WTC11 (cell line): ENCODE measurements around the gene CTXN1. TPM values are rescaled to one million over a fixed set of nuclear protein-coding genes. Genes with fewer than 3 reads are reported as not detected.

Experiments
- ATAC-seq: fragments of 200-7000 bp; cut with Tn5 transposase; 2 replicates; pipeline ENCODE4 v1.10.0; 2021; ENCODE audit warnings: mild to moderate bottlenecking, moderate library complexity
- CTCF ChIA-PET: fragments of 300-600 bp; sonication (Branson Sonifier 250); formaldehyde crosslinking; loops from one replicate; lab custom pipeline; 2021; ENCODE audit warnings: antibody characterized with exemption; lab: Charles Lee
- POLR2A ChIA-PET: fragments of 350-600 bp; sonication (Branson Sonifier 250); formaldehyde crosslinking; loops from one replicate; lab custom pipeline; 2021; ENCODE audit warnings: antibody characterized with exemption; lab: Charles Lee
- DNase-seq: peaks from one replicate; pipeline ENCODE4 v3.0.0; 2021; ENCODE audit warnings: low spot score
- H3K27ac Mint-ChIP-seq: 2 replicates; pipeline ENCODE4 v1.8.0; 2021; ENCODE audit warnings: mixed read lengths
- H3K27me3 Mint-ChIP-seq: 2 replicates; pipeline ENCODE4 v1.8.0; 2021; ENCODE audit warnings: low read depth, mild to moderate bottlenecking, moderate library complexity, mixed read lengths
- H3K36me3 Mint-ChIP-seq: 2 replicates; pipeline ENCODE4 v1.8.0; 2021; ENCODE audit warnings: mixed read lengths
- H3K4me1 Mint-ChIP-seq: 2 replicates; pipeline ENCODE4 v1.8.0; 2022; ENCODE audit warnings: mixed read lengths
- H3K4me3 Mint-ChIP-seq: 2 replicates; pipeline ENCODE4 v1.8.0; 2021; ENCODE audit warnings: mild to moderate bottlenecking, moderate library complexity, mixed read lengths
- H3K9me3 Mint-ChIP-seq: 2 replicates; pipeline ENCODE4 v1.8.0; 2021; ENCODE audit warnings: mixed read lengths
- FOXK1 ChIP-seq: sonication (generic); formaldehyde crosslinking; IDR thresholded peaks from 2 replicates; pipeline ENCODE4 v1.8.0; 2022; ENCODE audit warnings: mild to moderate bottlenecking, moderate library complexity, missing genetic modification reagents
- KAT7 ChIP-seq: sonication (generic); formaldehyde crosslinking; IDR thresholded peaks from 2 replicates; pipeline ENCODE4 v1.8.1; 2023; ENCODE audit warnings: missing genetic modification reagents, mild to moderate bottlenecking, borderline replicate concordance
- ZNF671 ChIP-seq: fragments of 250-450 bp; sonication (Bioruptor Pico); IDR thresholded peaks from 2 replicates; pipeline ENCODE4 v1.8.0; 2021; ENCODE audit warnings: mild to moderate bottlenecking
- total RNA-seq: library from RNA; stranded (reverse); gene quantifications from 3 replicates; pipeline ENCODE4 v1.2.3, GENCODE V29; 2021
- TF ChIP-seq, protein P1 (sequence below): sonication (generic); formaldehyde crosslinking; IDR thresholded peaks from 2 replicates; pipeline ENCODE4 v1.8.1; 2023; ENCODE audit warnings: mild to moderate bottlenecking, missing genetic modification reagents
- TF ChIP-seq, protein P2 (sequence below): fragments of 250-450 bp; sonication (Bioruptor Pico); IDR thresholded peaks from 2 replicates; pipeline ENCODE4 v1.8.0; 2021; ENCODE audit warnings: mild to moderate bottlenecking

CTXN1 gene
- total RNA-seq, 1 experiment from 2014 or later = 48.2 TPM

DNA sequence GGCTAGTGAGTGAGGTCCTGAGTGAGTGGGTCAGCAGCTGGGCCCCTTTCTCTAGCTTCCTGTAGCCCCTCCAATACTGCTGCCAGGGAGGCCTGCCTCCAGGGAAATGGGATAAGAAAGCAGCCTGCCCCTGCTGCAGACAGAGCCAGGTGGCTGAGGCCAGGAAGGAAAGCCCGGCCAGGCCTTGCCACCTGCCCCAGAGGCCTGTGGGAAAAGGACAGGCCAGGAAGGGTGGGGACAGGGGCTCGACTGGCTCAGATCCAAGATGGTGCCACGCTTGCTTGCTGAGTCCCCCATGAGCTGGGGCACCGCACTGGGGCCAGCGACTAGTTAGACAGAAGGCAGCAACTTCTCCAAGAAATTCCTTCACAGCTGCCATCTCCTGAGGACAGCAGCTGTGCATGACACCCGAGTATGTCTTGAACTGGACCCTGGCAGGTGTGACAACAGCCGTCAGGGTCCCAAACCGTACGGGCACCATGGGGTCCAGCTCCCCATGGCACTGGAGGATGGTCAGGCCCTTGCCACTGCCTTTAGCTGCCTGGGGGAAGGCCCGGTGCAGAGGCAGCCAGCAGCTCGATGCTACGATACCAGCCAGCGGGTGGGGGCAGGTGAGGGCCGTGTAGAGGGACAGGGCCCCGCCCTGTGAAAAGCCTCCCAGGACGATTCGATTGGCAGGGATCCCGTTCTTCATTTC is 46.7 kb downstream of the CTXN1 start (continued):
- TF ChIP-seq, protein P1, sequence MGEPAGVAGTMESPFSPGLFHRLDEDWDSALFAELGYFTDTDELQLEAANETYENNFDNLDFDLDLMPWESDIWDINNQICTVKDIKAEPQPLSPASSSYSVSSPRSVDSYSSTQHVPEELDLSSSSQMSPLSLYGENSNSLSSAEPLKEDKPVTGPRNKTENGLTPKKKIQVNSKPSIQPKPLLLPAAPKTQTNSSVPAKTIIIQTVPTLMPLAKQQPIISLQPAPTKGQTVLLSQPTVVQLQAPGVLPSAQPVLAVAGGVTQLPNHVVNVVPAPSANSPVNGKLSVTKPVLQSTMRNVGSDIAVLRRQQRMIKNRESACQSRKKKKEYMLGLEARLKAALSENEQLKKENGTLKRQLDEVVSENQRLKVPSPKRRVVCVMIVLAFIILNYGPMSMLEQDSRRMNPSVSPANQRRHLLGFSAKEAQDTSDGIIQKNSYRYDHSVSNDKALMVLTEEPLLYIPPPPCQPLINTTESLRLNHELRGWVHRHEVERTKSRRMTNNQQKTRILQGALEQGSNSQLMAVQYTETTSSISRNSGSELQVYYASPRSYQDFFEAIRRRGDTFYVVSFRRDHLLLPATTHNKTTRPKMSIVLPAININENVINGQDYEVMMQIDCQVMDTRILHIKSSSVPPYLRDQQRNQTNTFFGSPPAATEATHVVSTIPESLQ = no peak

DNA sequence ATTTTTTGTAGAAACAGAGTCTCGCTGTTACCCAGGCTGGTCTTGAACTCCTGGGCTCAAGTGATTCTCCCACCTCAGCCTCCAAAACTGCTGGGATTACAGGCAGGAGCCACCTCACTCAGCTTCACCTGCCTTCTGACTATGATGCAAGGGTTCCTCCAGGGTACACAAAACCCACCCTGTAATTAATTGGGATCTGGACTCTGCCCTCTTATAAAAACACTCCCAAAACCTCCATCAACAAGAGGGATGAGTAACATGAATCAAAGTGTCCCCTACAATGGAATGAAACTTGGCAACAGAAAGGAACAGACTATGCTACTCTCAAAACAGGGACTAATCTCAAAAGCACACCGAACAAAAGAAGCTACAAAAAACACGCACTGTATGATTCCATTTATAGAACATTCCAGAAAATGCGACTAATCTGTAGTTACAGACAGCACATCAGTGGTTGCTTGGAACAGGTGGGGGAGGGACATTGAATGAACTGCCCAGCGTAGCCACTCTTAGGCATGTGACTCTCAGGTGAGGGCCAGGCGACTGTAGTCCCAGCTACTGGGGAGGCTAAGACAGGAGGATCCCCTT is 48.6 kb downstream of the CTXN1 start:
- POLR2A ChIA-PET = no interaction called here
- TF ChIP-seq, protein P2, sequence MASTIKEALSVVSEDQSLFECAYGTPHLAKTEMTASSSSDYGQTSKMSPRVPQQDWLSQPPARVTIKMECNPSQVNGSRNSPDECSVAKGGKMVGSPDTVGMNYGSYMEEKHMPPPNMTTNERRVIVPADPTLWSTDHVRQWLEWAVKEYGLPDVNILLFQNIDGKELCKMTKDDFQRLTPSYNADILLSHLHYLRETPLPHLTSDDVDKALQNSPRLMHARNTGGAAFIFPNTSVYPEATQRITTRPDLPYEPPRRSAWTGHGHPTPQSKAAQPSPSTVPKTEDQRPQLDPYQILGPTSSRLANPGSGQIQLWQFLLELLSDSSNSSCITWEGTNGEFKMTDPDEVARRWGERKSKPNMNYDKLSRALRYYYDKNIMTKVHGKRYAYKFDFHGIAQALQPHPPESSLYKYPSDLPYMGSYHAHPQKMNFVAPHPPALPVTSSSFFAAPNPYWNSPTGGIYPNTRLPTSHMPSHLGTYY (CRISPR knock-in tag) = no peak
- no peak for TF ChIP-seq ZNF671 (CRISPR knock-in tag)
- no peak for TF ChIP-seq FOXK1
- ATAC-seq (no peak), DNase-seq (no peak)
- H3K27me3 Mint-ChIP-seq = peaks cover 37% of the 10 kb centered on the region
- H3K4me1 Mint-ChIP-seq = peaks cover 3% of the 10 kb centered on the region; the same call in 1 of the 2 replicates
- peaks cover 6% of the 10 kb centered on the region for H3K9me3 Mint-ChIP-seq
- no peaks in the 10 kb centered on the region for H3K36me3 Mint-ChIP-seq
- CTCF ChIA-PET = interaction anchor here (1.4 to 3.4 kb wide), 3 partner anchors 14 to 309 kb away, joined by 5 to 19 read pairs (median 6); no protein-coding TSS in a partner anchor
- no peak overlapping the region for H3K27ac Mint-ChIP-seq
- H3K4me3 Mint-ChIP-seq = no peak overlapping the region

DNA sequence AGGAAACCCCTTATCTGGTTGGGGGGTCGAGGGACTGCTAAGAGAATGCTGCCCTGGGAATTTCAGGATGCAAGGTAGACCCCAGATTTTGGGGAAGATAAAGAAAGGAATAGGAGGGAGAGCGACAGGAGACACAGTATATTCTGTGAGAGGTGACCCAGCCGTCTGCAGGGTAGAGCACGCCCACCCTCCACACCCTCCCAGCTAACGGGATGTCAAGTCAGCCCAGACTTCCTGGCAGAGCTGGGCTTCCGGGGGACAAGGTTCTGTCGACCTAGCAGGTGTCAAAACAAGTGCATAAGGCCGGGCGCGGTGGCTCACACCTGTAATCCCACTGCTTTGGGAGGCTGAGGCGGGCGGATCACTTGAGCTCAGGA is 51.0 kb downstream of the CTXN1 start:
- H3K27ac Mint-ChIP-seq = no peak overlapping the region
- ChIA-PET CTCF (interaction anchor here (0.6 to 3.4 kb wide), 12 partner anchors 9 to 307 kb away, joined by 3 to 19 read pairs (median 4); partner anchors contain the start of genes LRRC8E and MAP2K7), POLR2A (interaction anchor here (0.9 to 1.0 kb wide), 3 partner anchors 12 to 47 kb away, joined by 3 read pairs; partner anchors contain the start of gene SNAPC2)
- no peaks in the 10 kb centered on the region for H3K36me3 Mint-ChIP-seq
- H3K4me1 Mint-ChIP-seq = peaks cover 19% of the 10 kb centered on the region
- ATAC-seq (no peak), DNase-seq (peak; percentile 35)
- no peaks in the 10 kb centered on the region for H3K9me3 Mint-ChIP-seq
- H3K27me3 Mint-ChIP-seq = peaks cover 36% of the 10 kb centered on the region
- no peak for TF ChIP-seq KAT7 (CRISPR knock-in tag)
- TF ChIP-seq, all 79 proteins: peak for 0
- H3K4me3 Mint-ChIP-seq = peak overlapping the region; percentile 73

Other genes with a start within 250 kb of the CTXN1 start
- not detected in 3 replicates for gene MCEMP1, start 249.0 kb downstream of the CTXN1 start, total RNA-seq
- 122 to 127 TPM (median 124 TPM) in 3 replicates for gene TRAPPC5, start 245.3 kb downstream of the CTXN1 start, total RNA-seq
- gene FCER2, start 224.0 kb downstream of the CTXN1 start, total RNA-seq = 0.37 to 0.48 TPM (median 0.46 TPM) in 3 replicates
- gene CLEC4G, start 194.0 kb downstream of the CTXN1 start, total RNA-seq = 0.55 to 0.66 TPM (median 0.62 TPM) in 3 replicates
- gene CD209, start 178.6 kb downstream of the CTXN1 start, total RNA-seq = 0.09 to 0.44 TPM in 2 of 3 replicates, not detected in the other
- not detected in 3 replicates for gene CLEC4M, start 162.9 kb downstream of the CTXN1 start, total RNA-seq
- 10.5 to 13.7 TPM (median 13.6 TPM) in 3 replicates for gene EVI5L, start 95.9 kb downstream of the CTXN1 start, total RNA-seq
- 21.9 to 34.3 TPM (median 31.0 TPM) in 3 replicates for gene PRR36, start 51.7 kb downstream of the CTXN1 start, total RNA-seq
- gene LRRC8E, start 37.6 kb downstream of the CTXN1 start, total RNA-seq = 3.0 to 3.6 TPM (median 3.1 TPM) in 3 replicates
- gene MAP2K7, start 22.3 kb downstream of the CTXN1 start, total RNA-seq = 39.4 to 46.9 TPM (median 46.3 TPM) in 3 replicates
- 4.1 to 7.4 TPM (median 6.5 TPM) in 3 replicates for gene TGFBR3L, start 11.3 kb downstream of the CTXN1 start, total RNA-seq
- 23.2 to 24.3 TPM (median 23.7 TPM) in 3 replicates for gene SNAPC2, start 5.8 kb downstream of the CTXN1 start, total RNA-seq
- 103 to 129 TPM (median 103 TPM) in 3 replicates for gene TIMM44, start 17.5 kb upstream of the CTXN1 start, total RNA-seq
- 144 to 160 TPM (median 149 TPM) in 3 replicates for gene ELAVL1, start 79.5 kb upstream of the CTXN1 start, total RNA-seq
- gene CCL25, start 126.6 kb upstream of the CTXN1 start, total RNA-seq = 0.53 TPM in 1 of 3 replicates, not detected in the others
- 54.8 to 67.3 TPM (median 62.2 TPM) in 3 replicates for gene FBN3, start 223.5 kb upstream of the CTXN1 start, total RNA-seq